Parathyroid adenoma (tissue), 2 donors: ENCODE data around the gene GCAT.

ENCODE experiments used
- H2AFZ ChIP-seq: fragments of 300-600 bp; sonication (generic); one replicate; pipeline ENCODE4 v1.7.0; 2017; ENCODE audit warnings: antibody characterized with exemption, mild to moderate bottlenecking
- H3K27ac ChIP-seq: fragments of 300-600 bp; sonication (generic); one replicate; pipeline ENCODE4 v1.7.0; 2017
- H3K27me3 ChIP-seq: fragments of 300-600 bp; sonication (generic); one replicate; pipeline ENCODE4 v1.7.0; 2017; ENCODE audit warnings: low read length; ENCODE audit not compliant: control insufficient read depth, insufficient read depth
- H3K36me3 ChIP-seq: fragments of 300-600 bp; sonication (generic); one replicate; pipeline ENCODE4 v1.7.0; 2017; ENCODE audit warnings: low read length; ENCODE audit not compliant: control insufficient read depth, insufficient read depth
- H3K4me1 ChIP-seq: fragments of 300-600 bp; sonication (generic); one replicate; pipeline ENCODE4 v1.7.0; 2017; ENCODE audit warnings: control low read depth
- H3K4me2 ChIP-seq: fragments of 300-600 bp; sonication (generic); one replicate; pipeline ENCODE4 v1.7.0; 2017; ENCODE audit warnings: low read length
- H3K4me3 ChIP-seq: fragments of 300-600 bp; sonication (generic); one replicate; pipeline ENCODE4 v1.7.0; 2017; ENCODE audit warnings: low read depth, low read length
- H3K79me2 ChIP-seq: fragments of 300-600 bp; sonication (generic); one replicate; pipeline ENCODE4 v1.7.0; 2017; ENCODE audit warnings: control low read depth
- H3K9ac ChIP-seq: fragments of 300-600 bp; sonication (generic); one replicate; pipeline ENCODE4 v1.7.0; 2017; ENCODE audit warnings: mild to moderate bottlenecking
- H3K9me3 ChIP-seq: fragments of 300-600 bp; sonication (generic); one replicate; pipeline ENCODE4 v1.7.0; 2017; ENCODE audit warnings: low read length; ENCODE audit not compliant: control insufficient read depth
- CTCF ChIP-seq: fragments of 300-600 bp; sonication (generic); IDR thresholded peaks from one replicate; pipeline ENCODE4 v1.7.0; 2017; ENCODE audit warnings: antibody characterized with exemption, mild to moderate bottlenecking
- donor health status: primary hyperparathyroidism.

GCAT gene

GRCh38 chr22:37854946-37855345, 47.2 kb downstream of the GCAT start:
- H3K27me3 ChIP-seq: no peaks in the 10 kb centered on the region
- no peak overlapping the region for H3K27ac ChIP-seq
- no peaks in the 10 kb centered on the region for H3K4me1 ChIP-seq
- no peaks in the 10 kb centered on the region for H3K9me3 ChIP-seq
- H3K4me3 ChIP-seq: no peak overlapping the region
- no peak overlapping the region for H3K4me2 ChIP-seq
- no peaks in the 10 kb centered on the region for H3K36me3 ChIP-seq
- no peak overlapping the region for H3K9ac ChIP-seq
- no peak overlapping the region for H2AFZ ChIP-seq
- peaks cover 15% of the 10 kb centered on the region for H3K79me2 ChIP-seq
- TF ChIP-seq CTCF: no peak

GRCh38 chr22:37855462-37855861, 47.7 kb downstream of the GCAT start:
- no peaks in the 10 kb centered on the region for H3K27me3 ChIP-seq
- no peak overlapping the region for H3K4me2 ChIP-seq
- H3K9ac ChIP-seq: no peak overlapping the region
- H3K4me3 ChIP-seq: no peak overlapping the region
- no peak for TF ChIP-seq CTCF
- H2AFZ ChIP-seq: no peak overlapping the region
- no peaks in the 10 kb centered on the region for H3K9me3 ChIP-seq
- no peak overlapping the region for H3K27ac ChIP-seq
- H3K36me3 ChIP-seq: no peaks in the 10 kb centered on the region
- H3K4me1 ChIP-seq: no peaks in the 10 kb centered on the region
- peaks cover 10% of the 10 kb centered on the region for H3K79me2 ChIP-seq

- Histone ChIP-seq H3K36me3 (no peaks in the 10 kb centered on the region), H3K27ac (no peak overlapping the region)
These were observed 53.2 kb downstream of the GCAT start for GRCh38 chr22:37860796-37861421.

GRCh38 chr22:37862570-37863325, 55.0 kb downstream of the GCAT start:
- H3K79me2 ChIP-seq: peaks cover 3% of the 10 kb centered on the region
- H3K27ac ChIP-seq: no peak overlapping the region

More at GRCh38 chr22:37860796-37861421, 53.2 kb downstream of the GCAT start:
- peaks cover 3% of the 10 kb centered on the region for H3K79me2 ChIP-seq
- H3K9ac ChIP-seq: no peak overlapping the region
- no peak for TF ChIP-seq CTCF
- no peaks in the 10 kb centered on the region for H3K9me3 ChIP-seq
- no peak overlapping the region for H3K4me2 ChIP-seq
- no peak overlapping the region for H2AFZ ChIP-seq
- no peak overlapping the region for H3K4me3 ChIP-seq
- H3K27me3 ChIP-seq: no peaks in the 10 kb centered on the region
- no peaks in the 10 kb centered on the region for H3K4me1 ChIP-seq

More at GRCh38 chr22:37862570-37863325, 55.0 kb downstream of the GCAT start:
- Histone ChIP-seq H2AFZ (no peak overlapping the region), H3K9ac (no peak overlapping the region), H3K4me2 (no peak overlapping the region), H3K36me3 (no peaks in the 10 kb centered on the region), H3K9me3 (no peaks in the 10 kb centered on the region), H3K27me3 (no peaks in the 10 kb centered on the region), H3K4me1 (no peaks in the 10 kb centered on the region), H3K4me3 (no peak overlapping the region)
- no peak for TF ChIP-seq CTCF
